Erythroblast (primary cell): Measurements from ENCODE around the gene VPS11.
A peak's percentile ranks its signal among the peaks of the same experiment; 100 is the strongest.
"Not testable (repeated sequence)": the region's sequence is repeated elsewhere in the genome, so short reads cannot be mapped to it uniquely, and the experiment has no call there.

Experiments
- DNase-seq, 2 experiments: peaks; one replicate each; lab custom pipeline; 2025; lab: John Stamatoyannopoulos, UW
- GATA1 ChIP-seq: IDR thresholded peaks from 2 replicates; pipeline ENCODE4 v1.6.1; 2011; ENCODE audit warnings: low read depth, mild to moderate bottlenecking, control low read depth, low read length, moderate library complexity
- POLR2A ChIP-seq: IDR thresholded peaks from 2 replicates; pipeline ENCODE4 v1.6.1; 2011; ENCODE audit warnings: mild to moderate bottlenecking, low read length

VPS11 gene

GRCh38 chr11:119048644-119049043 lies 19.0 kb upstream of the VPS11 start:
- TF ChIP-seq POLR2A (no peak), GATA1 (no peak)
- no peak for DNase-seq

- no peak for DNase-seq
- TF ChIP-seq POLR2A = no peak
- TF ChIP-seq GATA1 = no peak
Observed at GRCh38 chr11:119049081-119049480, 18.5 kb upstream of the VPS11 start.

- DNase-seq = no peak
- TF ChIP-seq POLR2A (no peak), GATA1 (no peak)
Observed at GRCh38 chr11:119051440-119052162, 16.0 kb upstream of the VPS11 start.

GRCh38 chr11:119052163-119052814 lies 15.3 kb upstream of the VPS11 start:
- TF ChIP-seq POLR2A (no peak), GATA1 (no peak)

GRCh38 chr11:119054418-119054817 lies 13.2 kb upstream of the VPS11 start:
- no peak for TF ChIP-seq GATA1
- TF ChIP-seq POLR2A = no peak
- no peak for DNase-seq

More at GRCh38 chr11:119052163-119052814, 15.3 kb upstream of the VPS11 start:
- no peak for DNase-seq

- peak; percentile 49 to 66 for DNase-seq
- no peak for TF ChIP-seq POLR2A
- TF ChIP-seq GATA1 = no peak
Observed at GRCh38 chr11:119055901-119056300, 11.7 kb upstream of the VPS11 start.

- DNase-seq = peak in 1 of 2 experiments; percentile 71
- TF ChIP-seq POLR2A (no peak), GATA1 (no peak)
Observed at GRCh38 chr11:119056421-119056999, 11.1 kb upstream of the VPS11 start.

GRCh38 chr11:119057000-119057769 lies 10.4 kb upstream of the VPS11 start, which contains the start of gene HYOU1:
TSS of gene HYOU1 (minus strand) at chr11:119057205. CDS start at chr11:119056160, 1,045 bp downstream.
- peak; percentile 98 to 99 for DNase-seq
- TF ChIP-seq GATA1 = no peak
- peak; percentile 79 for TF ChIP-seq POLR2A

- DNase-seq = not testable (repeated sequence)
Observed at GRCh38 chr11:119059128-119059527, 8.5 kb upstream of the VPS11 start.

- TF ChIP-seq GATA1 (no peak), POLR2A (no peak)
- DNase-seq = no peak
Observed at GRCh38 chr11:119061256-119061655, 6.4 kb upstream of the VPS11 start.

GRCh38 chr11:119062779-119063178 lies 4.8 kb upstream of the VPS11 start:
- peak; percentile 86 to 91 for DNase-seq
- TF ChIP-seq POLR2A (no peak), GATA1 (no peak)

GRCh38 chr11:119065369-119065768 lies 2.2 kb upstream of the VPS11 start:
- DNase-seq = peak; percentile 82 to 83
- TF ChIP-seq GATA1 (no peak), POLR2A (no peak)

GRCh38 chr11:119077839-119078238 lies 10.2 kb downstream of the VPS11 start:
- TF ChIP-seq POLR2A (no peak), GATA1 (no peak)

GRCh38 chr11:119078675-119079420 lies 11.2 kb downstream of the VPS11 start:
- TF ChIP-seq POLR2A (no peak), GATA1 (no peak)
- no peak for DNase-seq

More at GRCh38 chr11:119077839-119078238, 10.2 kb downstream of the VPS11 start:
- DNase-seq = no peak
